Endothelial cell of umbilical vein (primary cell): ENCODE data around the gene CFAP77. TPM values are rescaled to one million over a fixed set of nuclear protein-coding genes. Genes with fewer than 3 reads are reported as not detected.

Experiments used
- BruUV-seq: library from RNA; stranded (reverse); fragments of 400-500 nt; replicated peaks from 2 replicates; lab custom pipeline; 2021; lab: Mats Ljungman, UMichigan
- CTCF ChIA-PET: fragments of 300-600, 350-600 bp; sonication (Branson Sonifier 250); formaldehyde crosslinking; loops from one replicate; lab custom pipeline; 2021; ENCODE audit warnings: antibody characterized with exemption, inconsistent platforms; lab: Charles Lee
- POLR2A ChIA-PET: fragments of 300-600, 350-600 bp; sonication (Branson Sonifier 250); formaldehyde crosslinking; loops from one replicate; lab custom pipeline; 2021; ENCODE audit warnings: antibody characterized with exemption, inconsistent platforms; lab: Charles Lee
- DNase-seq: peaks from one replicate; pipeline ENCODE4 v3.0.0-alpha.2; 2011; ENCODE audit warnings: low read depth, low spot score
- FAIRE-seq: peaks from 2 replicates; lab custom pipeline; 2011; peaks lifted over from hg19 to GRCh38; lab: Jason Lieb, UNC
- H2AFZ ChIP-seq: 2 replicates; pipeline ENCODE4 v1.6.0; 2012; ENCODE audit warnings: low read depth, low read length, control low read depth, inconsistent platforms
- H3K27ac ChIP-seq: 2 replicates; pipeline ENCODE4 v1.5.1; 2011; ENCODE audit warnings: low read depth, mild to moderate bottlenecking, control low read depth, low read length, moderate library complexity; ENCODE audit not compliant: insufficient read depth
- H3K27me3 ChIP-seq, 2 experiments: 2 replicates each; pipeline versions ENCODE4 v1.6.0 to v1.6.1; 2011; ENCODE audit warnings: low read length in 2 of 2, mixed read lengths in 1 of 2; ENCODE audit not compliant: control insufficient read depth in 2 of 2, insufficient read depth in 2 of 2
- H3K36me3 ChIP-seq, 2 experiments: 2 replicates in 1 of 2; 3 replicates in 1 of 2; pipeline ENCODE4 v1.5.1; 2011; ENCODE audit warnings: low read length in 2 of 2, mild to moderate bottlenecking in 1 of 2, moderate library complexity in 1 of 2; ENCODE audit not compliant: control insufficient read depth in 2 of 2, insufficient read depth in 2 of 2; ENCODE audit errors: extremely low read depth in 1 of 2
- H3K4me1 ChIP-seq: 3 replicates; pipeline ENCODE4 v1.5.1; 2011; ENCODE audit warnings: mild to moderate bottlenecking, low read length; ENCODE audit not compliant: control insufficient read depth, insufficient read depth; ENCODE audit errors: extremely low read depth
- H3K4me2 ChIP-seq: 2 replicates; pipeline ENCODE4 v1.6.1; 2011; ENCODE audit warnings: low read length, control low read depth, mixed read lengths; ENCODE audit not compliant: insufficient read depth
- H3K4me3 ChIP-seq, 3 experiments: fragments of 200-600 bp in 1 of 3; sonication (generic), shearing (Covaris generic) in 1 of 3; replicated peaks in 1 of 3; 2 replicates each; pipeline ENCODE4 v1.5.1; 2011 to 2016; ENCODE audit warnings: control low read depth in 3 of 3, low read length in 3 of 3, mild to moderate bottlenecking in 2 of 3, inconsistent platforms in 1 of 3, low read depth in 1 of 3, moderate library complexity in 1 of 3; ENCODE audit not compliant: insufficient read depth in 1 of 3
- H3K79me2 ChIP-seq: 2 replicates; pipeline ENCODE4 v1.6.0; 2012; ENCODE audit warnings: low read length, inconsistent platforms; ENCODE audit not compliant: control insufficient read depth, insufficient read depth
- H3K9ac ChIP-seq: replicated peaks from 2 replicates; pipeline ENCODE3; 2011; ENCODE audit warnings: low read length, control low read depth; ENCODE audit not compliant: insufficient read depth; ENCODE audit errors: extremely low read depth
- H3K9me1 ChIP-seq: replicated peaks from 3 replicates; pipeline ENCODE4 v1.6.0; 2011; ENCODE audit warnings: mild to moderate bottlenecking, low read length; ENCODE audit not compliant: control insufficient read depth, insufficient read depth; ENCODE audit errors: extremely low read depth
- H3K9me3 ChIP-seq: replicated peaks from 2 replicates; pipeline ENCODE4 v1.5.1; 2012; ENCODE audit warnings: low read length, inconsistent platforms; ENCODE audit not compliant: control insufficient read depth, insufficient read depth
- H4K20me1 ChIP-seq: replicated peaks from 2 replicates; pipeline ENCODE3; 2011; ENCODE audit warnings: mild to moderate bottlenecking, low read length; ENCODE audit not compliant: control insufficient read depth, insufficient read depth; ENCODE audit errors: extremely low read depth
- EZH2 ChIP-seq: IDR thresholded peaks from 2 replicates; pipeline ENCODE4 v1.6.1; 2012; ENCODE audit warnings: borderline replicate concordance, low read depth, mild to moderate bottlenecking, moderate library complexity, low read length, inconsistent platforms; ENCODE audit not compliant: severe bottlenecking
- FOS ChIP-seq: IDR thresholded peaks from 2 replicates; pipeline ENCODE4 v1.6.1; 2011; ENCODE audit warnings: mild to moderate bottlenecking, low read length, moderate library complexity, borderline replicate concordance; ENCODE audit not compliant: insufficient read depth
- GATA2 ChIP-seq: IDR thresholded peaks from 2 replicates; pipeline ENCODE4 v1.7.0; 2011; ENCODE audit warnings: low read depth, mild to moderate bottlenecking, moderate library complexity, mixed read lengths, low read length; ENCODE audit not compliant: insufficient read length, insufficient read depth
- JUN ChIP-seq: IDR thresholded peaks from 2 replicates; pipeline ENCODE4 v1.6.1; 2011; ENCODE audit warnings: borderline replicate concordance, low read depth; ENCODE audit not compliant: insufficient read length, insufficient read depth
- MYC ChIP-seq: IDR thresholded peaks from one replicate; pipeline ENCODE4 v1.6.1; 2011; ENCODE audit warnings: mild to moderate bottlenecking, low read depth, low read length
- POLR2A ChIP-seq: IDR thresholded peaks from 2 replicates; pipeline ENCODE4 v1.6.1; 2012; ENCODE audit warnings: low read depth, mild to moderate bottlenecking, control low read depth, low read length
- POLR2AphosphoS5 ChIP-seq: IDR thresholded peaks from 2 replicates; pipeline ENCODE4 v1.6.1; 2012; ENCODE audit warnings: low read depth, mild to moderate bottlenecking, control low read depth, low read length, moderate library complexity; ENCODE audit not compliant: insufficient read depth
- dilution Hi-C: fragments of 300-500 bp; cut with MboI; formaldehyde crosslinking; loops from one replicate; pipeline ENCODE4 v1.15.0; 2019; ENCODE audit warnings: low sequenced_read_pairs; ENCODE audit not compliant: extremely low pct_ligation_motif_present
- intact Hi-C: fragments of 100-400 bp; cut with micrococcal nuclease; formaldehyde crosslinking; loops from one replicate; pipeline ENCODE4 v1.10.0; 2022
- polyA plus RNA-seq, 4 experiments: library from polyadenylated mRNA; depleted of rRNA in 3 of 4; stranded (reverse) in 3 of 4; unstranded in 1 of 4; fragments of >200 nt; gene quantifications; 2 replicates each; pipeline versions ENCODE4 v1.2.1 to v1.2.3, GENCODE V29; 2011 to 2012; ENCODE audit warnings: missing spikeins in 1 of 4
- total RNA-seq: library from RNA; stranded (reverse); gene quantifications from 2 replicates; pipeline ENCODE4 v1.2.3, GENCODE V29; 2021
- TF ChIP-seq, protein P1 (sequence below), 2 donors: IDR thresholded peaks; 1 replicate in 1 of 2; 2 replicates in 1 of 2; pipeline ENCODE4 v1.5.1; 2011; ENCODE audit warnings: low read length in 2 of 2, mild to moderate bottlenecking in 2 of 2, moderate library complexity in 2 of 2, control low read depth in 1 of 2, inconsistent platforms in 1 of 2, low read depth in 1 of 2; ENCODE audit not compliant: insufficient read depth in 1 of 2; ENCODE audit errors: extremely low read depth in 1 of 2
- TF ChIP-seq, protein P2 (sequence below): IDR thresholded peaks from 2 replicates; pipeline ENCODE4 v1.6.1; 2011; ENCODE audit not compliant: insufficient read depth, insufficient read length

The CFAP77 gene
- total and polyA plus RNA-seq, 2 donors (not counting 3 experiments of a cell fraction or from before 2014, with no cell fraction given): not detected

DNA sequence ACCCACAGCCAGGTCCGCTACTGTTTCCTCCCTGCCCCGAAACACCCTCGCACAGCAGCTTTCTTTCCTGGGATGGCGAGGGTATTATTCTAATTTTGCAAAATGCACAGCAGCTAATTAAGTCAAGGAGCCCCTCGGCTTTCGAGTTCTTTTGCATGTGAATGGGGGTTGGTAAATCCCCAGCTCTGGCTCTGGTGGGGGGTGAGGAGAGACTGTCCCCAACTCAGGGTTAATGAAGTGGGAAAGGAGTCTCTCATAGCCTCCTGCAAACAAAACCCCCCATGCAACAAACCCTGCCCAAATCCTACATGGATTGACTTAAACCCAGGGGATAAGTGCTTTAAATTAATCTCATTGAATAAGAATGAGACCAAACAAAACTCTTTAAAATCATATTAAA is 181.2 kb downstream of the CFAP77 start:
- H3K4me1 ChIP-seq: no peaks in the 10 kb centered on the region
- no peak overlapping the region for H3K27ac ChIP-seq
- no peaks in the 10 kb centered on the region for H3K9me3 ChIP-seq
- TF ChIP-seq JUN (no peak), POLR2AphosphoS5 (no peak), GATA2 (no peak), MYC (no peak)
- H3K27me3 ChIP-seq: peaks cover 56 to 60% of the 10 kb centered on the region in 2 experiments
- peaks cover 0 to 5% of the 10 kb centered on the region in 2 experiments for H3K36me3 ChIP-seq
- intact Hi-C loops: no loop called here
- H3K79me2 ChIP-seq: no peaks in the 10 kb centered on the region
- ChIA-PET POLR2A (no interaction called here), CTCF (interaction anchor here (2.1 kb wide), 1 partner anchor 84 kb away, joined by 4 read pairs; no protein-coding TSS in a partner anchor)
- FAIRE-seq (no peak), DNase-seq (no peak)
- no peaks in the 10 kb centered on the region for H3K9me1 ChIP-seq
- no peak overlapping the region for H2AFZ ChIP-seq
- H3K4me3 ChIP-seq: no peak overlapping the region
- H3K9ac ChIP-seq: no peak overlapping the region
- dilution Hi-C loops: no loop called here
- H4K20me1 ChIP-seq: no peaks in the 10 kb centered on the region
- H3K4me2 ChIP-seq: no peak overlapping the region
- BruUV-seq: no TSS peak

DNA sequence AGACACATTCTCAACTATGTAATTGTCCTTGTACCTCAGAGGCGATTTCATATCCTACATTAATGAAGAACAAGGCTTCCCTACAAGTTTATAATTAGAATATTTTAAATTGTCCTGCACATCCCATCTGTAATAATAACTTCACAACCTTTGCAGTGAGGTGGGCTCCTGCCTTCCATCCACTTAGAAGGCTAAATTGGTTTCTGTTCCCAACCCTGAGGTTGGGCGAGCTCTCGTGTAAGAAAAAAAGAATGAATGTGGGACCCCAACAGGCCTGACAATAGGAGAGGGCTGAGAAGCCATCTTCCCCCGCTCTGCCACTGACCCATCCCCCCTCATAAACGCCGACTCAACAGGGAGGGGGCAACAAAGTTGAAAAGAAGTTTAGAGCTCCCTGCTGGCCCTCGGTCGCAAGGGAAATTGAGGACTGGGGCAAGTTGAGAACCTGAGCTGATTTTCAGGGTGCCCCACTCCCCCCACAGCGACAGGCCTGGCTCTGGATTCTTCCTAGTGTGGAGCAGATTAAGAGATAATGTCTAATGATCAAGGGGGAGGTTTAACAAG is 181.8 kb downstream of the CFAP77 start:
- TF ChIP-seq, protein P1, sequence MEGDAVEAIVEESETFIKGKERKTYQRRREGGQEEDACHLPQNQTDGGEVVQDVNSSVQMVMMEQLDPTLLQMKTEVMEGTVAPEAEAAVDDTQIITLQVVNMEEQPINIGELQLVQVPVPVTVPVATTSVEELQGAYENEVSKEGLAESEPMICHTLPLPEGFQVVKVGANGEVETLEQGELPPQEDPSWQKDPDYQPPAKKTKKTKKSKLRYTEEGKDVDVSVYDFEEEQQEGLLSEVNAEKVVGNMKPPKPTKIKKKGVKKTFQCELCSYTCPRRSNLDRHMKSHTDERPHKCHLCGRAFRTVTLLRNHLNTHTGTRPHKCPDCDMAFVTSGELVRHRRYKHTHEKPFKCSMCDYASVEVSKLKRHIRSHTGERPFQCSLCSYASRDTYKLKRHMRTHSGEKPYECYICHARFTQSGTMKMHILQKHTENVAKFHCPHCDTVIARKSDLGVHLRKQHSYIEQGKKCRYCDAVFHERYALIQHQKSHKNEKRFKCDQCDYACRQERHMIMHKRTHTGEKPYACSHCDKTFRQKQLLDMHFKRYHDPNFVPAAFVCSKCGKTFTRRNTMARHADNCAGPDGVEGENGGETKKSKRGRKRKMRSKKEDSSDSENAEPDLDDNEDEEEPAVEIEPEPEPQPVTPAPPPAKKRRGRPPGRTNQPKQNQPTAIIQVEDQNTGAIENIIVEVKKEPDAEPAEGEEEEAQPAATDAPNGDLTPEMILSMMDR (IDR thresholded peaks at IDR 0.05; ENCODE audit: extremely low read depth in 1 of 2, insufficient read depth in 1 of 2, low read depth in 1 of 2, low read length in 2 of 2): no peak
- TF ChIP-seq FOS: no peak
- no peak for TF ChIP-seq MYC
- TF ChIP-seq JUN: no peak
- TF ChIP-seq, protein P2, sequence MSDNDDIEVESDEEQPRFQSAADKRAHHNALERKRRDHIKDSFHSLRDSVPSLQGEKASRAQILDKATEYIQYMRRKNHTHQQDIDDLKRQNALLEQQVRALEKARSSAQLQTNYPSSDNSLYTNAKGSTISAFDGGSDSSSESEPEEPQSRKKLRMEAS: no peak
- no peak for TF ChIP-seq POLR2AphosphoS5
- TF ChIP-seq POLR2A: no peak
- TF ChIP-seq EZH2: no peak
- no peak for TF ChIP-seq GATA2
- no peaks in the 10 kb centered on the region for H3K9me3 ChIP-seq
- ChIA-PET CTCF (interaction anchor here (2.1 kb wide), 1 partner anchor 85 kb away, joined by 4 read pairs; no protein-coding TSS in a partner anchor), POLR2A (no interaction called here)
- dilution Hi-C loops: no loop called here
- no TSS peak for BruUV-seq
- peaks cover 0 to 5% of the 10 kb centered on the region in 2 experiments for H3K36me3 ChIP-seq
- no peak for DNase-seq
- H2AFZ ChIP-seq: no peak overlapping the region
- no peaks in the 10 kb centered on the region for H3K79me2 ChIP-seq
- no peak for FAIRE-seq
- no peaks in the 10 kb centered on the region for H4K20me1 ChIP-seq
- no peak overlapping the region for H3K9ac ChIP-seq
- H3K4me3 ChIP-seq: no peak overlapping the region
- H3K9me1 ChIP-seq: no peaks in the 10 kb centered on the region
- intact Hi-C loops: no loop called here
- H3K4me2 ChIP-seq: no peak overlapping the region
- H3K27ac ChIP-seq: no peak overlapping the region
- H3K27me3 ChIP-seq: peaks cover 50 to 54% of the 10 kb centered on the region in 2 experiments
- H3K4me1 ChIP-seq: no peaks in the 10 kb centered on the region
